H9 (cell line): ENCODE results near the gene ABHD14A. TPM values are rescaled to one million over a fixed set of nuclear protein-coding genes. Genes with fewer than 3 reads are reported as not detected.

Experiments
- DNase-seq: peaks from one replicate; pipeline ENCODE4 v3.0.0-alpha.2; 2017
- H2AFZ ChIP-seq: one replicate; pipeline ENCODE4 v1.6.1; 2013; ENCODE audit warnings: mild to moderate bottlenecking, low read length, control low read depth, moderate library complexity
- H2AK5ac ChIP-seq: 2 replicates; pipeline ENCODE4 v1.6.1; 2013; ENCODE audit warnings: low read length, control low read depth, mixed read lengths; ENCODE audit not compliant: insufficient read length
- H2BK120ac ChIP-seq: one replicate; pipeline ENCODE4 v1.6.1; 2013; ENCODE audit warnings: low read depth, mild to moderate bottlenecking, low read length, control low read depth, inconsistent platforms; ENCODE audit not compliant: poor library complexity, severe bottlenecking
- H2BK12ac ChIP-seq: 2 replicates; pipeline ENCODE4 v1.6.1; 2013; ENCODE audit warnings: low read length, control low read depth, mixed read lengths, low read depth; ENCODE audit not compliant: insufficient read length
- H2BK15ac ChIP-seq: 2 replicates; pipeline ENCODE4 v1.6.1; 2013; ENCODE audit warnings: low read depth, low read length, control low read depth
- H2BK20ac ChIP-seq: one replicate; pipeline ENCODE4 v1.6.1; 2013; ENCODE audit warnings: low read depth, mild to moderate bottlenecking, low read length, control low read depth, inconsistent platforms; ENCODE audit not compliant: poor library complexity, severe bottlenecking
- H2BK5ac ChIP-seq: 2 replicates; pipeline ENCODE4 v1.6.1; 2013; ENCODE audit warnings: low read length, control low read depth, mixed read lengths; ENCODE audit not compliant: insufficient read length
- H3K14ac ChIP-seq: 2 replicates; pipeline ENCODE4 v1.6.1; 2013; ENCODE audit warnings: low read length, control low read depth; ENCODE audit not compliant: insufficient read depth
- H3K18ac ChIP-seq: 2 replicates; pipeline ENCODE4 v1.6.1; 2013; ENCODE audit warnings: low read depth, mild to moderate bottlenecking, mixed read lengths, low read length, control low read depth; ENCODE audit not compliant: insufficient read length
- H3K23ac ChIP-seq: 2 replicates; pipeline ENCODE4 v1.6.1; 2013; ENCODE audit warnings: low read length, control low read depth, mixed read lengths, low read depth; ENCODE audit not compliant: insufficient read length
- H3K23me2 ChIP-seq: 2 replicates; pipeline ENCODE4 v1.6.1; 2013; ENCODE audit warnings: low read depth, mild to moderate bottlenecking, mixed read lengths, low read length, control low read depth; ENCODE audit not compliant: insufficient read length, poor library complexity, severe bottlenecking
- H3K27ac ChIP-seq: 2 replicates; pipeline ENCODE4 v1.5.1; 2013; ENCODE audit warnings: low read length, control low read depth, mixed read lengths, low read depth; ENCODE audit not compliant: insufficient read length
- H3K27me3 ChIP-seq: 2 replicates; pipeline ENCODE4 v1.6.1; 2013; ENCODE audit warnings: low read length, control low read depth, inconsistent platforms; ENCODE audit not compliant: insufficient read depth
- H3K4ac ChIP-seq: 2 replicates; pipeline ENCODE4 v1.6.1; 2013; ENCODE audit warnings: low read depth, mild to moderate bottlenecking, control low read depth, inconsistent platforms, low read length, moderate library complexity
- H3K4me1 ChIP-seq: 2 replicates; pipeline ENCODE4 v1.6.1; 2013; ENCODE audit warnings: low read length, control low read depth, inconsistent platforms; ENCODE audit not compliant: insufficient read depth
- H3K4me2 ChIP-seq: 2 replicates; pipeline ENCODE4 v1.6.1; 2013; ENCODE audit warnings: low read length, control low read depth, mixed read lengths; ENCODE audit not compliant: insufficient read length, insufficient read depth
- H3K56ac ChIP-seq: 2 replicates; pipeline ENCODE4 v1.6.1; 2013; ENCODE audit warnings: low read depth, mild to moderate bottlenecking, mixed read lengths, low read length, control low read depth; ENCODE audit not compliant: insufficient read length
- H3K79me1 ChIP-seq: 2 replicates; pipeline ENCODE4 v1.6.1; 2013; ENCODE audit warnings: low read depth, mild to moderate bottlenecking, moderate library complexity, low read length, control low read depth, inconsistent platforms; ENCODE audit not compliant: insufficient read depth, poor library complexity, severe bottlenecking
- H3K79me2 ChIP-seq: 2 replicates; pipeline ENCODE4 v1.6.1; 2013; ENCODE audit warnings: low read length, control low read depth, inconsistent platforms; ENCODE audit not compliant: insufficient read depth
- H3K9ac ChIP-seq: 2 replicates; pipeline ENCODE4 v1.6.1; 2013; ENCODE audit warnings: low read length, control low read depth, mixed read lengths; ENCODE audit not compliant: insufficient read length; ENCODE audit errors: extremely low read depth
- H3K9me3 ChIP-seq: one replicate; pipeline ENCODE4 v1.6.1; 2013; ENCODE audit warnings: low read depth, low read length, inconsistent platforms; ENCODE audit not compliant: control insufficient read depth
- H3T11ph ChIP-seq: one replicate; pipeline ENCODE4 v1.6.1; 2013; ENCODE audit warnings: mild to moderate bottlenecking, low read length, control low read depth, inconsistent platforms
- H4K20me1 ChIP-seq: one replicate; pipeline ENCODE4 v1.6.1; 2013; ENCODE audit not compliant: control insufficient read depth, insufficient read length, insufficient read depth
- H4K5ac ChIP-seq: 2 replicates; pipeline ENCODE4 v1.6.1; 2013; ENCODE audit warnings: low read depth, mild to moderate bottlenecking, mixed read lengths, low read length, control low read depth; ENCODE audit not compliant: insufficient read length
- H4K8ac ChIP-seq: replicated peaks from 2 replicates; pipeline ENCODE4 v1.6.1; 2013; ENCODE audit warnings: low read length, control low read depth, mixed read lengths, low read depth; ENCODE audit not compliant: insufficient read length
- H4K91ac ChIP-seq: 2 replicates; pipeline ENCODE4 v1.6.1; 2013; ENCODE audit warnings: low read depth, mild to moderate bottlenecking, moderate library complexity, mixed read lengths, low read length, control low read depth; ENCODE audit not compliant: insufficient read length
- H3K27ac Mint-ChIP-seq, 3 experiments: 2 replicates in 2 of 3; 3 replicates in 1 of 3; pipeline ENCODE4 v1.8.0; 2020 to 2021; ENCODE audit warnings: mixed read lengths in 3 of 3, mild to moderate bottlenecking in 1 of 3, moderate library complexity in 1 of 3
- H3K27me3 Mint-ChIP-seq: 2 replicates; pipeline ENCODE4 v1.8.0; 2021; ENCODE audit warnings: low read depth, mild to moderate bottlenecking, moderate library complexity, mixed read lengths
- H3K36me3 Mint-ChIP-seq, 3 experiments: 2 replicates in 2 of 3; 3 replicates in 1 of 3; pipeline ENCODE4 v1.8.0; 2020 to 2021; ENCODE audit warnings: low read depth in 3 of 3, mixed read lengths in 3 of 3; ENCODE audit not compliant: insufficient read depth in 1 of 3
- H3K4me1 Mint-ChIP-seq, 2 experiments: 2 replicates each; pipeline ENCODE4 v1.8.0; 2020; ENCODE audit warnings: mixed read lengths in 2 of 2
- H3K4me3 Mint-ChIP-seq, 2 experiments: 2 replicates in 1 of 2; 3 replicates in 1 of 2; pipeline ENCODE4 v1.8.0; 2020 to 2021; ENCODE audit warnings: mild to moderate bottlenecking in 2 of 2, mixed read lengths in 2 of 2, moderate library complexity in 1 of 2
- H3K9me3 Mint-ChIP-seq, 2 experiments: 2 replicates in 1 of 2; 3 replicates in 1 of 2; pipeline ENCODE4 v1.8.0; 2020; ENCODE audit warnings: mild to moderate bottlenecking in 2 of 2, mixed read lengths in 2 of 2, moderate library complexity in 1 of 2
- WGBS: extraction: QIAGEN DNeasy Blood & Tissue Kit; methylation state at CpG from one replicate; pipeline ENCODE4 v1.1.7; 2013; ENCODE audit warnings: missing lambda C conversion rate, low lambda C conversion rate, mixed read lengths; ENCODE audit not compliant: insufficient read length; ENCODE audit errors: extremely low coverage; 5-methylcytosine and 5-hydroxymethylcytosine counted together
- total RNA-seq: library from RNA; stranded (reverse); gene quantifications from 2 replicates; pipeline ENCODE4 v1.2.1, GENCODE V29; 2021
- TF ChIP-seq, protein P1 (sequence below): fragments of 200-600 bp; sonication (generic); conservative IDR thresholded peaks from 3 replicates; pipeline ENCODE4 v1.8.0; 2021; ENCODE audit warnings: antibody characterized with exemption, mild to moderate bottlenecking

Gene ABHD14A
- total RNA-seq, 1 experiment from 2014 or later: 3.1 TPM

GRCh38 chr3:51946796-51947195 is 28.1 kb upstream of the ABHD14A start:
- Histone ChIP-seq H3K4me1 (no peaks in the 10 kb centered on the region), H3K9ac (no peak overlapping the region), H3K4ac (no peak overlapping the region; the same call in 1 of the 2 replicates), H3T11ph (no peak overlapping the region), H2BK15ac (no peak overlapping the region), H4K8ac (no peak overlapping the region), H4K20me1 (peaks cover 6% of the 10 kb centered on the region), H2BK12ac (no peak overlapping the region), H3K56ac (no peak overlapping the region), H2AFZ (no peak overlapping the region), H4K5ac (no peak overlapping the region), H3K18ac (no peak overlapping the region), H3K14ac (no peak overlapping the region; the same call in 1 of the 2 replicates), H3K23ac (no peak overlapping the region), H3K4me2 (no peak overlapping the region), H3K23me2 (peaks cover 7% of the 10 kb centered on the region), H3K27ac (no peak overlapping the region), H3K79me1 (no peaks in the 10 kb centered on the region), H3K27me3 (no peaks in the 10 kb centered on the region), H2AK5ac (no peak overlapping the region), H4K91ac (no peak overlapping the region), H3K9me3 (no peaks in the 10 kb centered on the region), H3K79me2 (no peaks in the 10 kb centered on the region), H2BK20ac (no peak overlapping the region), H2BK5ac (no peak overlapping the region), H2BK120ac (no peak overlapping the region)
- no peak for DNase-seq
- Mint-ChIP-seq H3K4me3 (no peak overlapping the region), H3K27me3 (peaks cover 89% of the 10 kb centered on the region), H3K4me1 (peaks cover 3 to 5% of the 10 kb centered on the region in 2 experiments; a peak in 1 of 4 replicates), H3K36me3 (no peaks in the 10 kb centered on the region), H3K27ac (no peak overlapping the region; a peak in 1 of 7 replicates), H3K9me3 (no peaks in the 10 kb centered on the region)
- TF ChIP-seq, protein P1, sequence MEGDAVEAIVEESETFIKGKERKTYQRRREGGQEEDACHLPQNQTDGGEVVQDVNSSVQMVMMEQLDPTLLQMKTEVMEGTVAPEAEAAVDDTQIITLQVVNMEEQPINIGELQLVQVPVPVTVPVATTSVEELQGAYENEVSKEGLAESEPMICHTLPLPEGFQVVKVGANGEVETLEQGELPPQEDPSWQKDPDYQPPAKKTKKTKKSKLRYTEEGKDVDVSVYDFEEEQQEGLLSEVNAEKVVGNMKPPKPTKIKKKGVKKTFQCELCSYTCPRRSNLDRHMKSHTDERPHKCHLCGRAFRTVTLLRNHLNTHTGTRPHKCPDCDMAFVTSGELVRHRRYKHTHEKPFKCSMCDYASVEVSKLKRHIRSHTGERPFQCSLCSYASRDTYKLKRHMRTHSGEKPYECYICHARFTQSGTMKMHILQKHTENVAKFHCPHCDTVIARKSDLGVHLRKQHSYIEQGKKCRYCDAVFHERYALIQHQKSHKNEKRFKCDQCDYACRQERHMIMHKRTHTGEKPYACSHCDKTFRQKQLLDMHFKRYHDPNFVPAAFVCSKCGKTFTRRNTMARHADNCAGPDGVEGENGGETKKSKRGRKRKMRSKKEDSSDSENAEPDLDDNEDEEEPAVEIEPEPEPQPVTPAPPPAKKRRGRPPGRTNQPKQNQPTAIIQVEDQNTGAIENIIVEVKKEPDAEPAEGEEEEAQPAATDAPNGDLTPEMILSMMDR: no peak
- WGBS: no CpG with 5 or more reads among the region's 4 CpGs
